Immature natural killer cell (primary cell): ENCODE results near the gene SRRM2. TPM values are rescaled to one million over a fixed set of nuclear protein-coding genes. Genes with fewer than 3 reads are reported as not detected.

Experiments used
- DNase-seq, 3 donors: peaks; one replicate each; pipeline ENCODE4 v3.0.0; 2022; ENCODE audit warnings: mixed read lengths in 1 of 3
- H3K27ac Mint-ChIP-seq, 6 donors: one replicate each; pipeline ENCODE4 v1.8.0; 2020; ENCODE audit warnings: mixed read lengths in 6 of 6, mild to moderate bottlenecking in 5 of 6, inconsistent platforms in 4 of 6, moderate library complexity in 3 of 6
- H3K27me3 Mint-ChIP-seq, 3 donors: one replicate each; pipeline ENCODE4 v1.8.0; 2020 to 2021; ENCODE audit warnings: low read depth in 3 of 3, mild to moderate bottlenecking in 3 of 3, mixed read lengths in 3 of 3, moderate library complexity in 3 of 3, inconsistent platforms in 1 of 3
- H3K36me3 Mint-ChIP-seq, 3 donors: one replicate each; pipeline ENCODE4 v1.8.0; 2020; ENCODE audit warnings: mixed read lengths in 3 of 3, inconsistent platforms in 2 of 3, mild to moderate bottlenecking in 2 of 3
- H3K4me1 Mint-ChIP-seq, 2 donors: one replicate each; pipeline ENCODE4 v1.8.0; 2020; ENCODE audit warnings: inconsistent platforms in 2 of 2, mild to moderate bottlenecking in 2 of 2, mixed read lengths in 2 of 2, moderate library complexity in 1 of 2
- H3K4me3 Mint-ChIP-seq, 5 donors: one replicate each; pipeline ENCODE4 v1.8.0; 2020; ENCODE audit warnings: mild to moderate bottlenecking in 5 of 5, mixed read lengths in 5 of 5, inconsistent platforms in 3 of 5, moderate library complexity in 3 of 5
- H3K9me3 Mint-ChIP-seq, 6 donors: one replicate each; pipeline ENCODE4 v1.8.0; 2020; ENCODE audit warnings: mild to moderate bottlenecking in 6 of 6, mixed read lengths in 6 of 6, inconsistent platforms in 4 of 6, moderate library complexity in 3 of 6
- polyA plus RNA-seq, 3 donors: library from polyadenylated mRNA; unstranded; fragments of 300-500 nt; fragmentation: Illumina TruSeq; gene quantifications; one replicate each; pipeline ENCODE4 v1.2.3, GENCODE V29; 2021

The SRRM2 gene
- polyA plus RNA-seq, 3 donors from 2014 or later: 11.5 to 113 (median 24.2) TPM

DNA sequence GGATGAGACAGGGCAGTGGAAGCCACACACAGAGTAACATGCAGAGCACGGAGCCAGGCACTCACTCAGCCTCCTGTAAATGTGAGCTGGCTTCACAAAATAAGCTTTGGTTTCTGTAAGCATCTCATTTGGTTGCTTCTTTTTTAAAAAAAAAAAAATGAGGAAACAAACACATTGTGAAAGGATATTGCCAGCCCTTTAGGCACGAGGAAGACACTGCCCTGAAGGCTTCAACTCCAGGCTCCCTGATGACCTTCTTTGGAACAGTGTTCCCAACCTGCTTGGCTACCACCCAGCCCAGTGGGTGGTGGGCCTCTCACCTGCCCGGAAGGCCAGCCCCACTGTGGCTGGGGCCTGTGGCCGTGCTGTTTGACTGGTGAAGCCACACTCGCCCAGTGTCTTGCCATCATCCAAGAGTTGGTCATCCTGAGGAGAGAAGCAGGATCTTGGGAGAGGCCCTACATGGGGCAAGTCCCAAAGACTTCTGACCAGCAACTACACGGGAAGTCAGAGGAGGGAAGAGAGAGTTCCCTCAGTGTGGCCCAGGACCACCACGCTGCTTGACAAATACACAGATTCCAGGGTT, 22.8 kb downstream of the SRRM2 start:
- Mint-ChIP-seq H3K36me3 (peaks cover 3 to 19% (median 4%) of the 10 kb centered on the region in 3 donors), H3K27me3 (peaks cover 11 to 23% (median 18%) of the 10 kb centered on the region in 3 donors), H3K9me3 (no peaks in the 10 kb centered on the region), H3K4me3 (peak overlapping the region; percentile 44 to 93 (median 88)), H3K4me1 (peaks cover 38 to 57% of the 10 kb centered on the region in 2 donors), H3K27ac (peak overlapping the region; percentile 16 to 96 (median 59))
- no peak for DNase-seq

GRCh38 chr16:2775765-2776499, 23.5 kb downstream of the SRRM2 start:
- Mint-ChIP-seq H3K9me3 (no peaks in the 10 kb centered on the region), H3K27ac (peak overlapping the region; percentile 87 to 96 (median 94)), H3K4me1 (peaks cover 44 to 61% of the 10 kb centered on the region in 2 donors), H3K36me3 (peaks cover 3 to 13% (median 4%) of the 10 kb centered on the region in 3 donors), H3K4me3 (peak overlapping the region; percentile 88 to 93 (median 92)), H3K27me3 (peaks cover 11 to 19% (median 18%) of the 10 kb centered on the region in 3 donors)
- no peak for DNase-seq

- Mint-ChIP-seq H3K9me3 (no peaks in the 10 kb centered on the region), H3K36me3 (peaks cover 3 to 9% (median 4%) of the 10 kb centered on the region in 3 donors), H3K27ac (peak overlapping the region; percentile 87 to 96 (median 94)), H3K4me3 (peak overlapping the region; percentile 88 to 93 (median 92)), H3K4me1 (peaks cover 43 to 54% of the 10 kb centered on the region in 2 donors), H3K27me3 (peaks cover 11 to 18% (median 15%) of the 10 kb centered on the region in 3 donors)
- DNase-seq: peak; percentile 60 to 65 (median 63)
Observed at GRCh38 chr16:2776500-2777139, 24.2 kb downstream of the SRRM2 start.

- peak; percentile 86 to 88 (median 87) for DNase-seq
- peaks cover 43 to 47% of the 10 kb centered on the region in 2 donors for H3K4me1 Mint-ChIP-seq
- peaks cover 3 to 6% (median 4%) of the 10 kb centered on the region in 3 donors for H3K36me3 Mint-ChIP-seq
- H3K27ac Mint-ChIP-seq: peak within 1 kb of the TSS; percentile 95 to 98 (median 98)
- peak within 1 kb of the TSS; percentile 92 to 96 (median 95) for H3K4me3 Mint-ChIP-seq
- H3K27me3 Mint-ChIP-seq: peaks cover 11 to 18% (median 13%) of the 10 kb centered on the region in 3 donors
- H3K9me3 Mint-ChIP-seq: no peaks in the 10 kb centered on the region
Observed at GRCh38 chr16:2777231-2777902, 24.9 kb downstream of the SRRM2 start, which contains the start of gene ELOB. ELOB (minus strand) TSS chr16:2777280; CDS start chr16:2777239, 41 bp downstream.

GRCh38 chr16:2777903-2778629, 25.6 kb downstream of the SRRM2 start:
- peaks cover 11 to 18% (median 13%) of the 10 kb centered on the region in 3 donors for H3K27me3 Mint-ChIP-seq
- H3K9me3 Mint-ChIP-seq: no peaks in the 10 kb centered on the region
- H3K36me3 Mint-ChIP-seq: no peaks in the 10 kb centered on the region
- peak overlapping the region; percentile 92 to 96 (median 95) for H3K4me3 Mint-ChIP-seq
- H3K27ac Mint-ChIP-seq: peak overlapping the region; percentile 95 to 98 (median 98)
- peaks cover 40 to 41% of the 10 kb centered on the region in 2 donors for H3K4me1 Mint-ChIP-seq
- peak; percentile 54 to 63 (median 61) for DNase-seq

DNA sequence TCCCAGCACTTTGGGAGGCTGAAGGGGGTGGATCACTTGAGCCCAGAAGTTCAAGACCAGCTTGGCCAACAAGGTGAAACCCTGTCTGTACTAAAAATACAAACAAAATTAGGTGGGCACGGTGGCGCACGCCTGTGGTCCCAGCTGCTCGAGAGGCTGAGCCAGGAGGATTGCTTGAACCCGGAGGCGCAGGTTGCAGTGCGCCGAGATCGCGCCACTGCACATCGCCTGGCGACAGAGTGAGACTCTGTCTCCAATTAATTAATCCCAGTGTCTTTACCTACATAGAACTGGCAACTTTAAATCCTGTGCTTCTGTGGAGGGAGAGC, 26.2 kb downstream of the SRRM2 start:
- H3K4me3 Mint-ChIP-seq: peak overlapping the region; percentile 92 to 96 (median 95)
- DNase-seq: no peak
- no peaks in the 10 kb centered on the region for H3K36me3 Mint-ChIP-seq
- H3K27ac Mint-ChIP-seq: peak overlapping the region; percentile 95 to 98 (median 98)
- H3K9me3 Mint-ChIP-seq: no peaks in the 10 kb centered on the region
- H3K27me3 Mint-ChIP-seq: peaks cover 11 to 18% (median 13%) of the 10 kb centered on the region in 3 donors
- H3K4me1 Mint-ChIP-seq: peaks cover 38 to 41% of the 10 kb centered on the region in 2 donors

DNA sequence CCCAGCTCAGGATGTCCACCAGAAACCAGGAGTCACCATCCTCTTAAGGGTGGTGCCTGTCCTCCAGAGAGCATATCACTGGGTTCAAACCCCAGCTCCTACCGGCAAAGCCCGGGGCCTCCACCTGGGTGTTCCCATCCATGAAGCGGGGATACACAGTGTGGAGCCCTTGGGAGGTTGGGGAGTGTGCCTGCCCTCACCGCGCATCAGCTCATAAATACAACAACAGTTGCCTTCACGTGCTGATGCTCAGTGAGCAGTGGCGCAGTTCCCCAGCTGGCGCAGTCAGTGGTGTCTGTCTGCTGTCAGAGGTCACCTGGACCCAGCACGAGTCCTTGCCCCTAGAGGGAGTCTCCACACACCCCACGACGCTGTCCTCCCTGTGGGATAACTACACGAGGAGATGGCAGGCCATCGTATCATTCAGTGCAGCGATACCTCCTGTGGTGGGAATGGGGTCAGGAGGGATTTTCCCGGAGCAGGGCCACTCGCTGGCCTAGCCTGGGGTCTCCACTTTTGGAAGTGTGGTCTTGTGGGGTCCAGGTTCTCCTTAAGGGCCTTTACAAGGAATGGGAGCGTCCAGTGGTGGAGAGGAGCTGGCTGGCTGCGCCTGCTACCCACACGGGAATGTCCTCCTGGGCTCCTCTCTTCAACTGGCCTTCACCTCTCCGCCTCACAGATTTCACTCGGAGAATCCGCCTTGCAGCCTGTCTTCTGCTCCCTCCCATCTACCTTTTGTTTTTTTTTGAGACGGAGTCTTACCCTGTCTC, 26.9 kb downstream of the SRRM2 start:
- H3K27ac Mint-ChIP-seq: peak overlapping the region; percentile 57 to 98 (median 96)
- H3K4me1 Mint-ChIP-seq: peaks cover 38 to 41% of the 10 kb centered on the region in 2 donors
- DNase-seq: no peak
- H3K9me3 Mint-ChIP-seq: no peaks in the 10 kb centered on the region
- H3K27me3 Mint-ChIP-seq: peaks cover 11 to 18% (median 13%) of the 10 kb centered on the region in 3 donors
- H3K4me3 Mint-ChIP-seq: peak overlapping the region in 4 of 5 donors; percentile 26 to 96 (median 96)
- H3K36me3 Mint-ChIP-seq: no peaks in the 10 kb centered on the region

GRCh38 chr16:2779978-2780898, 27.8 kb downstream of the SRRM2 start:
- H3K4me3 Mint-ChIP-seq: peak overlapping the region; percentile 13 to 68 (median 33)
- peak overlapping the region; percentile 40 to 95 (median 77) for H3K27ac Mint-ChIP-seq
- H3K4me1 Mint-ChIP-seq: peaks cover 36 to 42% of the 10 kb centered on the region in 2 donors
- H3K27me3 Mint-ChIP-seq: peaks cover 13 to 18% (median 13%) of the 10 kb centered on the region in 3 donors
- H3K9me3 Mint-ChIP-seq: no peaks in the 10 kb centered on the region
- no peak for DNase-seq
- H3K36me3 Mint-ChIP-seq: no peaks in the 10 kb centered on the region

GRCh38 chr16:2782583-2783351, 30.3 kb downstream of the SRRM2 start:
- no peak for DNase-seq
- peak overlapping the region in 1 of 5 donors; percentile 36 for H3K4me3 Mint-ChIP-seq
- H3K27me3 Mint-ChIP-seq: peaks cover 3 to 8% (median 7%) of the 10 kb centered on the region in 3 donors
- H3K9me3 Mint-ChIP-seq: no peaks in the 10 kb centered on the region
- H3K27ac Mint-ChIP-seq: no peak overlapping the region
- H3K36me3 Mint-ChIP-seq: no peaks in the 10 kb centered on the region
- H3K4me1 Mint-ChIP-seq: peaks cover 27 to 34% of the 10 kb centered on the region in 2 donors

GRCh38 chr16:2783581-2784357, 31.3 kb downstream of the SRRM2 start:
- Mint-ChIP-seq H3K36me3 (no peaks in the 10 kb centered on the region), H3K27me3 (peaks cover 0 to 4% (median 2%) of the 10 kb centered on the region in 3 donors), H3K9me3 (no peaks in the 10 kb centered on the region), H3K27ac (no peak overlapping the region), H3K4me1 (peaks cover 17 to 28% of the 10 kb centered on the region in 2 donors), H3K4me3 (no peak overlapping the region)
- DNase-seq: no peak
